ENCODE data around the gene PPIL6.
A peak's percentile ranks its signal among the peaks of the same experiment; 100 is the strongest.

- TF ChIP-seq POLR2AphosphoS5 (IDR thresholded peaks at IDR 0.05; ENCODE audit: low read depth, low read length) (peak; percentile 27; the same call in 1 of the 2 replicates), REST (IDR thresholded peaks at IDR 0.05; ENCODE audit: insufficient read depth in 1 of 2, low read depth in 2 of 2, low read length in 2 of 2) (no peak), TAF1 (IDR thresholded peaks at IDR 0.05; ENCODE audit: borderline replicate concordance, insufficient read depth, low read length) (no peak)
Measured at GRCh38 chr6:109440331-109441068, at the start of gene PPIL6, which contains the start of gene SMPD2.
